NCI-H345 treated with DMSO at 0.1 percent for 48 hours (cell line): ENCODE results near the gene TMEM132D.

Experiments used
- DNase-seq: peaks from one replicate; lab custom pipeline; 2025; ENCODE audit not compliant: unreplicated experiment; lab: John Stamatoyannopoulos, UW

Gene TMEM132D

GRCh38 chr12:129276361-129277060, 627.3 kb downstream of the TMEM132D start:
- DNase-seq = no peak

GRCh38 chr12:129269756-129270495, 633.9 kb downstream of the TMEM132D start:
- DNase-seq = no peak

GRCh38 chr12:129258781-129259318, 645.0 kb downstream of the TMEM132D start:
- no peak for DNase-seq

- no peak for DNase-seq
Observed at GRCh38 chr12:129257524-129257923, 646.3 kb downstream of the TMEM132D start.

- DNase-seq = no peak
Observed at GRCh38 chr12:129246630-129247029, 657.2 kb downstream of the TMEM132D start.

- no peak for DNase-seq
Observed at GRCh38 chr12:129245769-129246168, 658.1 kb downstream of the TMEM132D start.

GRCh38 chr12:129241852-129242251, 662.0 kb downstream of the TMEM132D start:
- no peak for DNase-seq

GRCh38 chr12:129237881-129238280, 665.9 kb downstream of the TMEM132D start:
- DNase-seq = no peak

GRCh38 chr12:129234209-129234608, 669.6 kb downstream of the TMEM132D start:
- no peak for DNase-seq

GRCh38 chr12:129231491-129231890, 672.3 kb downstream of the TMEM132D start:
- DNase-seq = no peak

GRCh38 chr12:129230995-129231394, 672.8 kb downstream of the TMEM132D start:
- DNase-seq = no peak

- DNase-seq = no peak
Observed at GRCh38 chr12:129226851-129227250, 677.0 kb downstream of the TMEM132D start.

GRCh38 chr12:129226005-129226404, 677.8 kb downstream of the TMEM132D start:
- DNase-seq = no peak

GRCh38 chr12:129215556-129215955, 688.3 kb downstream of the TMEM132D start:
- no peak for DNase-seq

- no peak for DNase-seq
Observed at GRCh38 chr12:129213551-129213950, 690.3 kb downstream of the TMEM132D start.

- no peak for DNase-seq
Observed at GRCh38 chr12:129211862-129212630, 691.8 kb downstream of the TMEM132D start.

- no peak for DNase-seq
Observed at GRCh38 chr12:129208566-129208965, 695.3 kb downstream of the TMEM132D start.

GRCh38 chr12:129207084-129207483, 696.7 kb downstream of the TMEM132D start:
- no peak for DNase-seq

- no peak for DNase-seq
Observed at GRCh38 chr12:129203456-129203855, 700.4 kb downstream of the TMEM132D start.

- DNase-seq = no peak
Observed at GRCh38 chr12:129202109-129202814, 701.6 kb downstream of the TMEM132D start.

GRCh38 chr12:129201029-129201428, 702.8 kb downstream of the TMEM132D start:
- no peak for DNase-seq
